Neural cell (in vitro differentiated cells): ENCODE data around the gene MANBA.

ENCODE experiments used
- EZH2 ChIP-seq: fragments of 200-600, 300-800 bp; shearing (Covaris generic), sonication (generic); IDR thresholded peaks from 2 replicates; pipeline ENCODE4 v1.6.1; 2014; ENCODE audit warnings: antibody characterized with exemption, low read length, borderline replicate concordance, mild to moderate bottlenecking; ENCODE audit not compliant: insufficient read depth, poor library complexity, severe bottlenecking
- TAF1 ChIP-seq: IDR thresholded peaks from 2 replicates; pipeline ENCODE4 v1.6.1; 2012; ENCODE audit warnings: low read depth

- TF ChIP-seq TAF1 (no peak), EZH2 (no peak)
These were observed 82.7 kb downstream of the MANBA start for GRCh38 chr4:102678107-102678506.
